Breast epithelium (tissue), 4 donors: Measurements from ENCODE around the gene TPX2. TPM values are rescaled to one million over a fixed set of nuclear protein-coding genes. Genes with fewer than 3 reads are reported as not detected.

Experiments
- DNase-seq, 2 donors: peaks; one replicate each; pipeline ENCODE4 v3.0.0-alpha.2; 2019; ENCODE audit warnings: low spot score in 2 of 2
- H3K27ac ChIP-seq, 2 donors: fragments of 200-600 bp; sonication (generic) in 1 of 2; one replicate each; pipeline ENCODE4 v1.5.1; 2016 to 2019; ENCODE audit warnings: mild to moderate bottlenecking in 1 of 2
- H3K27me3 ChIP-seq, 2 donors: fragments of 200-600 bp; sonication (generic) in 1 of 2; one replicate each; pipeline versions ENCODE4 v1.5.1 to v1.6.0; 2017 to 2019; ENCODE audit warnings: control low read depth in 1 of 2, mild to moderate bottlenecking in 1 of 2
- H3K36me3 ChIP-seq: fragments of 200-600 bp; one replicate; pipeline ENCODE4 v1.5.1; 2019
- H3K4me1 ChIP-seq, 2 donors: fragments of 200-600 bp; sonication (generic); one replicate each; pipeline ENCODE4 v1.5.1; 2016 to 2019; ENCODE audit warnings: control low read depth in 1 of 2
- H3K4me3 ChIP-seq, 3 donors: fragments of 200-600 bp; sonication (generic); 1 replicate in 2 of 3; 2 replicates in 1 of 3; pipeline ENCODE4 v1.5.1; 2016 to 2019; ENCODE audit warnings: mild to moderate bottlenecking in 3 of 3, moderate library complexity in 2 of 3
- H3K9me3 ChIP-seq, 2 donors: fragments of 200-600 bp; sonication (generic) in 1 of 2; one replicate each; pipeline ENCODE4 v1.5.1; 2016 to 2019; ENCODE audit warnings: control low read depth in 1 of 2
- CTCF ChIP-seq, 3 donors: fragments of 450-650 bp; IDR thresholded peaks; one replicate each; pipeline ENCODE4 v1.5.1; 2016 to 2017; ENCODE audit warnings: antibody characterized with exemption in 3 of 3, mild to moderate bottlenecking in 3 of 3, moderate library complexity in 3 of 3
- POLR2A ChIP-seq: fragments of 450-650 bp; IDR thresholded peaks from one replicate; pipeline ENCODE4 v1.6.1; 2016; ENCODE audit warnings: antibody characterized with exemption, mild to moderate bottlenecking, moderate library complexity
- POLR2AphosphoS5 ChIP-seq, 3 donors: sonication (generic); formaldehyde crosslinking; IDR thresholded peaks; one replicate each; pipeline ENCODE4 v1.6.1; 2017; ENCODE audit warnings: antibody characterized with exemption in 3 of 3
- intact Hi-C: fragments of 100-400 bp; cut with DNase I; formaldehyde crosslinking; loops from one replicate; pipeline ENCODE4 v1.15.1; 2023; ENCODE audit warnings: low total_unique reads
- total RNA-seq, 3 donors: library from RNA; depleted of rRNA; stranded (reverse); fragments of >200 nt; gene quantifications; one replicate each; pipeline ENCODE4 v1.1.0, GENCODE V29; 2016

The TPX2 gene
- total RNA-seq, 3 donors from 2014 or later = 0.33 to 3.8 (median 0.73) TPM

GRCh38 chr20:31821427-31821826 lies 82.3 kb downstream of the TPX2 start:
- no peaks in the 10 kb centered on the region for H3K9me3 ChIP-seq
- no peaks in the 10 kb centered on the region for H3K27me3 ChIP-seq
- H3K4me3 ChIP-seq = no peak overlapping the region
- H3K36me3 ChIP-seq = no peaks in the 10 kb centered on the region
- TF ChIP-seq POLR2AphosphoS5 (IDR thresholded peaks at IDR 0.05) = no peak
- TF ChIP-seq POLR2A = no peak
- TF ChIP-seq CTCF (IDR thresholded peaks at IDR 0.05) = no peak
- intact Hi-C loops = loop anchor here (10.0 kb wide), 1 partner anchor 133 kb away; the partner anchor contains the start of gene PDRG1
- no peaks in the 10 kb centered on the region for H3K4me1 ChIP-seq
- no peak overlapping the region for H3K27ac ChIP-seq
- no peak for DNase-seq

GRCh38 chr20:31822421-31823330 lies 83.6 kb downstream of the TPX2 start:
- no peaks in the 10 kb centered on the region for H3K27me3 ChIP-seq
- H3K4me3 ChIP-seq = peak overlapping the region in 2 of 3 donors; percentile 15 to 40
- H3K9me3 ChIP-seq = no peaks in the 10 kb centered on the region
- H3K4me1 ChIP-seq = no peaks in the 10 kb centered on the region
- no peak overlapping the region for H3K27ac ChIP-seq
- intact Hi-C loops = loop anchor here (10.0 kb wide), 1 partner anchor 132 kb away; the partner anchor contains the start of gene PDRG1
- peak; percentile 50 to 80 for DNase-seq
- H3K36me3 ChIP-seq = no peaks in the 10 kb centered on the region
- TF ChIP-seq POLR2AphosphoS5 (IDR thresholded peaks at IDR 0.05) (peak in 2 of 3 donors; percentile 12 to 45), CTCF (IDR thresholded peaks at IDR 0.05) (peak; percentile 93 to 98 (median 97)), POLR2A (no peak)

- no peak for DNase-seq
- H3K27ac ChIP-seq = no peak overlapping the region
- no peaks in the 10 kb centered on the region for H3K36me3 ChIP-seq
- no peaks in the 10 kb centered on the region for H3K4me1 ChIP-seq
- H3K4me3 ChIP-seq = no peak overlapping the region
- no peak for TF ChIP-seq POLR2A
- TF ChIP-seq CTCF (IDR thresholded peaks at IDR 0.05) = no peak
- no peak for TF ChIP-seq POLR2AphosphoS5 (IDR thresholded peaks at IDR 0.05)
- H3K9me3 ChIP-seq = no peaks in the 10 kb centered on the region
- intact Hi-C loops = loop anchor here (10.0 kb wide), 1 partner anchor 131 kb away; the partner anchor contains the start of gene PDRG1
- H3K27me3 ChIP-seq = no peaks in the 10 kb centered on the region
These were observed 84.5 kb downstream of the TPX2 start for GRCh38 chr20:31823360-31824124.

- TF ChIP-seq POLR2A (no peak), CTCF (IDR thresholded peaks at IDR 0.05) (no peak), POLR2AphosphoS5 (IDR thresholded peaks at IDR 0.05) (no peak)
- intact Hi-C loops = loop anchor here (10.0 kb wide), 1 partner anchor 131 kb away; the partner anchor contains the start of gene PDRG1
These were observed 85.0 kb downstream of the TPX2 start for GRCh38 chr20:31824125-31824485.

More at GRCh38 chr20:31824125-31824485, 85.0 kb downstream of the TPX2 start:
- no peaks in the 10 kb centered on the region for H3K4me1 ChIP-seq
- H3K9me3 ChIP-seq = no peaks in the 10 kb centered on the region
- no peak overlapping the region for H3K4me3 ChIP-seq
- H3K27me3 ChIP-seq = no peaks in the 10 kb centered on the region
- no peak overlapping the region for H3K27ac ChIP-seq
- DNase-seq = no peak
- H3K36me3 ChIP-seq = no peaks in the 10 kb centered on the region
